Stimulated activated CD4-positive, alpha-beta T cell treated with anti-CD3 and anti-CD28 coated beads, TNF-alpha, amount 100 ng/mL, for 48 hours (primary cell): ENCODE results near the gene GSTP1.
"Not testable (repeated sequence)": the region's sequence is repeated elsewhere in the genome, so short reads cannot be mapped to it uniquely, and the experiment has no call there.

Experiments used
- DNase-seq, 3 donors: peaks; one replicate each; pipeline ENCODE4 v3.0.0-alpha.2; 2020; ENCODE audit warnings: low read depth in 3 of 3

Gene GSTP1

DNA sequence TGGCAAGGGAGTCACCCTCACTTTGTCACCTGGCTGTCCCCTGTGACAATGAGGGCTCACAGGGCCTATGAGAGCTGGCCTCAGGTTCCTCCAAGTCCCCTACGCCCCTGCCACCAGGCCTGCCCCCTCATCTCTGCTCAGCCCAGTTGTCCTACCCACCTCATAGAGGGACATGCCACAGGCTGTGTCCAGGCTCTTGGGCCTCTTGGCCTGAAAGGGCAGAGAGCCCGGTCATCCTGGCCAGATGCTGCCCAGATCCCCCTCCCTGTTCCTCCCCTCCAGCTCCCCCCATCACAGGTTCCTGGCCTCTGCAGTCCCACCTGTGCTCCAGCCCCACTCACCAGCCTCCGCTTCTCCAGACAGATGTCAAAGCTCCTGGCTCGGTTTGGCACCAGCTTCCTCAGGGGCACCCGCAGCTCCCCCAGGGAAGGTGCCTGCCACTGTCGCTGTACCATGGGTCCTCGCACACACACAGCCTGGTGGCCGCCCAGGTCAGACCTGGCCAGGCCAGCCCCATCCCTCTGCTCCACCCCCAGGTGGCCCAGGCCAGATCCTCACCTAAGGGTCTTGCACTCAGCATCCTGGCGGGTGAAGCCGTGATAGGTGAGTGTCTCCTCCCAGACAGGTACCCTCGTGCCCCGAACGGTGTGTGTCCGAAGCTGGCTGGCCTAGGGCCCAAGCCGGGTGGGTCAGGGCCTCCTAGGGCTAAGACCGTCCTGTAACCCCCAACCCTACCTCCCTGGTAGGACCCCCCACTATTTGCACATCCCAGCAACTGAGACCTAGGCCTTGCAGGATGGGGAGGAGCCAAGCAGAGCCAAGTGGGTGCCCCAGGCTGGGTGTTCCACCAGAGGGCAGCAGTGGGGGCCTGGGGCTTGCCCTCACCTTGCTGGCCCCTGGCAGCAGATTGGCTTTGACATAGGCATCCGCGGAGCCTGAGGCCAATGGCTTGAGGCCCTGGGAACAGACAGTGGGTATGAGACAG is 31.4 kb downstream of the GSTP1 start:
- DNase-seq: peak; percentile 43 to 72 (median 50)

DNA sequence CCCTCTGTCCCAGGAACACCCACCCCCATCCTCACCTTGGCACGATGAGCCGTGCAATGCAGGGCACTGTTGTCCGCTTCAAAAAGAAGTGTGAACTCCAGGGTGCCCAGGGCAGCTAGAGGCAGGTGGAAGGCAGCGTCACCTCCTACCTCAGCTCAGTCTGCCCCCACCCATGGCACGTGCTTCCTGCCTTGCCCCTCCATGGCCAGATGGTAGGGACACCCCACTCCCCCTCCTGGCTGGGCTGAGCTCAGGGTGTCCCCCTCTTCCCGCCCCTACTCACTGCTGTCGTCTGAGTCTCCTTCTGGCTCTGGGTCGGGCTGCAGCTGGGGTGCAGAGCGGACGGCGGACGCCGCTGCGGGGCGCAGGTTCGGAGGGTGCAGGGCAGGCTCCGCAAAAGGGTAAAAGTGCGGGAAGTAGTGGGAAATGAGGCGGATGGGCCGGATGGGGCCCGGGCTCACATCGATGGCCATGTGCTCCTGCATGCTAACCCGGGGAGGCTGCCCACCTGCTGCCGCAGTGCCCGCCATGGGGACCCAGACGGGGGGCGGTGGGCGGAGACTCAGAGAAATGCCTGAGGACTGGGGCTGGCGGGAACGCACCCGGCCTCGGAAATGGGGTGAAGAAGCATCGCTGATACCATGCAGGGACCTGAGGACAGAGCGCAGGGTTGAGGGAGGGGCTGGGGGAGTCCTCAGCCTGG is 32.3 kb downstream of the GSTP1 start:
- no peak for DNase-seq

DNA sequence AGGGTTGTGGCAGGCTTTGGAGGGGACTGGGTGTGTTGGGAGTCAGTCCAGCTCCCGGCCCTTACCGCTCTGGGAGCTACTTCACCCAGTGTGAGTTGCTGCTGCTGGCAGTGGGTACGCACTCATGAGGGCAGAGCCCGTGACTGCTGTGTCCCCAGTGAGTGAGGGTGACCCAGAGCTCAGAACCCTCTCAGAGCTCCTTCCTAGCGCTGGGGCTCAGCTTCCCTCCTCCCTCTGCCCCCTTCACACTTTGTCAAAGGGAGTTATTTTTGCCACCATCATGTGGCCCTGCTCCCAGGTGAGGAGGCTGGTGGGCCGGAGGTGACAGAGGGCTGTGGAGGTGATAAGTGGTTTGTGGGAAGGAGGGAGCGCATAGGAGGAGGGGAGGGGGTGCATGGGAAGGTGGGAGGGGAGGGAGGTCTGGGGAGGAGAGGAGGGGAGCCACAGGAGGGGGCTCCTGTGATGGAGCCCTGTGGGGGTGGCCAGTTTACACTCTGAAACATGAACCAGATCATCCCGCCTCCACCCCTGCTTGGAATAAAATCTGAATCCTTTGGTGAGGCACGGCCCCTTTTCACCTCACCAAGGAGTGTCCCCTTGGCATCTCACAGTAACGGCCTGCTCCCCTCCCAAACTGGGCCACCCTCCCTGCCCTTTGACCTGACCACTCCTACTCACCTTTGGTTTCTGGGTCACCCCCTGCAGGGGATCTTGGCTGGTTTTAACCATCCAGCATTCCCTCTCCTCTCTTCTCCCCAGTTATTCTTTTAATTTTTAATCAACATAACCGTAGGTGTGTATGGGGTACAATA is 33.0 kb downstream of the GSTP1 start:
- no peak for DNase-seq

DNA sequence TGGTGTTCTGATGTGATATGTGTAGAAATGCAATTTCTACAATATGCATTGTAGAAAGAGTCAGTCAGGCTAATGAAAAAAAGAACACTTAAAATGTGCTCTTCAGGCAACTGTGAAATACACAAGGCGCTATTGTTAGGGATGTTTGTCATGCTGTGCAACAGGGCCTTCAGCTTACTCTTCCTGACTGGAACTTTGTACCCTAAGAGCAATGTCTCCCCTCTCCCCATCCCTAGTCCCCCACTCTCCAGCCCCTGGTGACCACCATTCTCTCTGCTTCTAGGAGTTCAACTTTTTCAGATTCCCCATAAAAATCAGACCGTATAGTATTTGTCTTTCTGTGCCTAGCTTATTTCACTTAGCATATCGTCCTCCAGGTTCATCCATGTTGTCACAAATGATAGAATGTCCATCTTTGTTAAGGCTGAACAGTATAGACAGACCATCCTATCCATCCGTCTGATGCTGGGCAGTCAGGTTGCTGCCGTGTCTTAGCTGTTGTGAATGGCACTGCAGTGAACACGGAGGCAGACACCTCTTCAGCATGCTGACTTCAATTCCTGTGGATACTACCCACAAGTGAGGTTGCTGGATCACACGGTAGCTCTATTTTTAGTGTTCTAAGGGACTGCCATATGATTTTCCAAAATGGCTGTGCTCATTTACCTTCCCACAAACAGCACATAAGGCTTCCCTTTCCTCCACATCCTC is 33.8 kb downstream of the GSTP1 start:
- DNase-seq: no peak

DNA sequence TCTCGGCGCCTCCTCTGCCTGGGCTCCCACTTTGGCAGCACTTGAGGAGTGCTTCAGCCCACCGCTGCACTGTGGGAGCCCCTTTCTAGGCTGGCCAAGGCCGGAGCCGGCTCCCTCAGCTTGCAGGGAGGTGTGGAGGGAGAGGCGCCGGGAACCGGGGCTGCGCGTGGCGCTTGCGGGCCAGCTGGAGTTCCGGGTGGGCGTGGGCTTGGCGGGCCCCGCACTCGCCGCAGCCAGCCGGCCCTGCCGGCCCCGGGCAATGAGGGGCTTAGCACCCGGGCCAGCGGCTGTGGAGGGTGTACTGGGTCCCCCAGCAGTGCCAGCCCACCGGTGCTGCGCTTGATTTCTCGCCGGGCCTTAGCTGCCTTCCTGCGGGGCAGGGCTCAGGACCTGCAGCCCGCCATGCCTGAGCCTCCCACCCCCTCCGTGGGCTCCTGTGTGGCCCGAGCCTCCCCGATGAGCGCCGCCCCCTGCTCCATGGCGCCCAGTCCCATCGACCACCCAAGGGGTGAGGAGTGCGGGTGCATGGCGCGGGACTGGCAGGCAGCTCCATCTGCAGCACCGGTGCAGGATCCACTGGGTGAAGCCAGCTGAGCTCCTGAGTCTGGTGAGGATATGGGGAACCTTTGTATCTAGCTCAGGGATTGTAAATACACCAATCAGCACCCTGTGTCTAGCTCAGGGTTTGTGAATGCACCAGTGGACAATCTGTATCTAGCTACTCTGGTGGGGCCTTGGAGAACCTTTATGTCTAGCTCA is 35.5 kb downstream of the GSTP1 start:
- not testable (repeated sequence) for DNase-seq

DNA sequence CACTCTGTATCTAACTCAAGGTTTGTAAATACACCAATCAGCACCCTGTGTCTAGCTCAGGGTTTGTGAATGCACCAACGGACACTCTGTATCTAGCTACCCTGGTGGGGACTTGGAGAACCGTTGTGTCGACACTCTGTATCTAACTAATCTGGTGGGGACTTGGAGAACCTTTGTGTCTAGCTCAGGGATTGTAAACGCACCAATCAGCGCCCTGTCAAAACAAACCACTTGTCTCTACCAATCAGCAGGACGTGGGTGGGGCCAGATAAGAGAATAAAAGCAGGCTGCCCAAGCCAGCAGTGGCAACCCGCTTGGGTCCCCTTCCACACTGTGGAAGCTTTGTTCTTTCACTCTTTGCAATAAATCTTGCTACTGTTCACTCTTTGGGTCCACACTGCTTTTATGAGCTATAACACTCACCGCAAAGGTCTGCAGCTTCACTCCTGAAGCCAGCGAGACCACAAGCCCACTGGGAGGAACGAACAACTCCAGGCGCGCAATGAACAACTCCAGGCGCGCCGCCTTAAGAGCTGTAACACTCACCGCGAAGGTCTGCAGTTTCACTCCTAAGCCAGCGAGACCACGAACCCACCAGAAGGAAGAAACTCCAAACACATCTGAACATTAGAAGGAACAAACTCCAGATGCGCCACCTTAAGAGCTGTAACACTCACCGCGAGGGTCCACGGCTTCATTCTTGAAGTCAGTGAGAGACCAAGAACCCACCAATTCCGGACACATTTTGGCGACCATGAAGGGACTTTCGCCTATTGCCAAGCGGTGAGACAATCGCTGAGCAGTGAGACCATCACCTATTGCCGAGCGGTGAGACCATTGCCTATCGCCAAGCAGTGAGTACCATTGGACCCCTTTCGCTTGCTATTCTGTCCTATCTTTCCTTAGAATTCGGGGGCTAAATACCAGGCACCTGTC is 36.3 kb downstream of the GSTP1 start:
- not testable (repeated sequence) for DNase-seq

DNA sequence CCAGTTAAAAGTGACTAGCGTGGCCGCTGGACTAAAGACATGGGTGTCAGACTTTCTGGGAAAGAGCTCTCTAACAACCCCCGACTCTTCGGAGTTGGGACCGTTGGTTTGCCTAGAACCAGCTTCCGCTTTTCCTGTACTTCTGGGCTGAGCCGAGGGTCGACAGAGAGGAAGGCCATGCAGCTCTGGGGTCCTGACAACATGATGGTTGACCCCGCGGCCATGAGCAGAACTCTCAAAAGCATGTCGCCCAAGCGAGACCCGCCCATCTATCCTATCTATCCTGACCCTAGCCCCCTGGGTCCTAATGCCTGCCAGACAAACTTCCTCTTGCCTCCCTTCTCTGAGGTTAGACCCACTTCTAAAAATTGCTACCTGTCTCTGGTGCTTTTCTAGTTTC is 37.0 kb downstream of the GSTP1 start:
- DNase-seq: not testable (repeated sequence)

DNA sequence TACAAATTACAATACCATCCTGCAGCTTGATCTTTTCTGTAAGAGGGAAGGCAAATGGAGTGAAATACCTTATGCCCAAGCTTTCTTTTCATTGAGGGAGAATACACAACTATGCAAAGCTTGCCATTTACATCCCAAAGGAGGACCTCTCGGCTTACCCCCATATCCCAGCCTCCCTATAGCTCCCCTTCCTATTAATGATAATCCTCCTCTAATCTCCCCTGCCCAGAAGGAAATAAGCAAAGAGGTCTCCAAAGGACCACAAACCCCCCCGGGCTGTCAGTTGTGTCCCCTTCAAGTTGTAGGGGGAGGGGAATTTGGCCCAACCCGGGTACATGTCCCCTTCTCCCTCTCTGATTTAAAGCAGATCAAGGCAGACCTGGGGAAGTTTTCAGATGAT is 38.3 kb downstream of the GSTP1 start:
- DNase-seq: not testable (repeated sequence)

DNA sequence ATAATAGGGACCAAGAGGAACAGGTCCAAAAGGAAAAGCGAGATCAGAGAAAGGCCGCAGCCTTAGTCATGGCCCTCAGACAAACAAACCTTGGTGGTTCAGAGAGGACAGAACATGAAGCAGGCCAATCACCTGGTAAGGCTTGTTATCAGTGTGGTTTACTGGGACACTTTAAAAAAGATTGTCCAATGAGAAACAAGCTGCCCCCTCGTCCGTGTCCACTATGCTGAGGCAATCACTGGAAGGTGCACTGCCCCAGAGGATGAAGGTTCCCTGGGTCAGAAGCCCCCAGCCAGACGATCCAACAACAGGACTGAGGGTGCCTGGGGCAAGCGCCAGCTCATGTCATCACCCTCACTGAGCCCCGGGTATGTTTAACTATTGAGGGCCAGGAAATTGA is 39.3 kb downstream of the GSTP1 start:
- not testable (repeated sequence) for DNase-seq

DNA sequence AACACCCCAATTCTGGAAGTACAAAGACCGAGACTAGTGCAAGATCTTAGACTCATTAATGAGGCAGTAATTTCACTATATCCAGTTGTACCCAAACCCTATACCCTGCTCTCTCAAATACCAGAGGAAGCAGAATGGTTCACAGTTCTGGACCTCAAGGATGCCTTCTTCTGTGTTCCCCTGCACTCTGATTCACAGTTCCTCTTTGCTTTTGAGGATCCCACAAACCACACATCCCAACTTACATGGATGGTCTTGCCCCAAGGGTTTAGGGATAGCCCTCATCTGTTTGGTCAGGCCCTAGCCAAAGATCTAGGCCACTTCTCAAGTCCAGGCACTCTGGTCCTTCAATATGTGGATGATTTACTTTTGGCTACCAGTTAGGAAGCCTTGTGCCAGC is 40.2 kb downstream of the GSTP1 start:
- not testable (repeated sequence) for DNase-seq

DNA sequence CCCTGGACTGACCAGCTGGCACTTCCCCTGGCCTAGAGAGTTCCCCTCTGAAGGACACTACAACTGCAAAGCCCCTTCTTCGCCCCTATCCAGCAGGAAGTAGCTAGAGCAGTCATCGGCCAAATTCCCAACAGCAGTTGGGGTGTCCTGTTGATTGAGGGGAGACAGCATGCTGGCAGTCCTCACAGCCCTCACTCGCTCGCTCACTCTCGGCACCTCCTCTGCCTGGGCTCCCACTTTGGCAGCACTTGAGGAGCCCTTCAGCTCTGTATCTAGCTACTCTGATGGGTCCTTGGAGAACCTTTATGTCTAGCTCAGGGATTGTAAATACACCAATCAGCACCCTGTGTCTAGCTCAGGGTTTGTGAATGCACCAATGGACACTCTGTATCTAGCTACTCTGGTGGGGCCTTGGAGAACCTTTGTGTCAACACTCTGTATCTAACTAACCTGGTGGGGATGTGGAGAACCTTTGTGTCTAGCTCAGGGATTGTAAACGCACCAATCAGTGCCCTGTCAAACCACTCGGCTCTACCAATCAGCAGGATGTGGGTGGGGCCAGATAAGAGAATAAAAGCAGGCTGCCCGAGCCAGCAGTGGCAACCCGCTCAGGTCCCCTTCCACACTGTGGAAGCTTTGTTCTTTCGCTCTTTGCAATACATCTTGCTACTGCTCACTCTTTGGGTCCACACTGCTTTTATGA is 42.7 kb downstream of the GSTP1 start:
- not testable (repeated sequence) for DNase-seq

DNA sequence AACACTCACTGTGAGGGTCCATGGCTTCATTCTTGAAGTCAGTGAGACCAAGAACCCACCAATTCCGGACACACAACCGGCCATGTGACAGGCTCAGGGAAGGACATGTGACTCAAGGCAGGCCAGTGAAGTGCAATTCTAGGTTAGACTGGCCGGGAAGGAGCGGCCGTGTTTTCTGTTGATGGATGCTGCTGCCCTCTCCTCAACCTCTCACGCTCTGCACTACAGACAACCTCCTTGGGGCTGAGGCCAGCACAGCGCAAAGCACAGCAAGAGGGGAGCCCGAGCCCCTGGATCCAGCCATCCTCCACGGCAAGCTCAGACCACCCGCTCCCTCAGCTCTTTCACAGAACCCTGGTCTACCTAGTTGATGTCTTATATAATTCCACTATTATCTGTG is 43.4 kb downstream of the GSTP1 start:
- DNase-seq: no peak

DNA sequence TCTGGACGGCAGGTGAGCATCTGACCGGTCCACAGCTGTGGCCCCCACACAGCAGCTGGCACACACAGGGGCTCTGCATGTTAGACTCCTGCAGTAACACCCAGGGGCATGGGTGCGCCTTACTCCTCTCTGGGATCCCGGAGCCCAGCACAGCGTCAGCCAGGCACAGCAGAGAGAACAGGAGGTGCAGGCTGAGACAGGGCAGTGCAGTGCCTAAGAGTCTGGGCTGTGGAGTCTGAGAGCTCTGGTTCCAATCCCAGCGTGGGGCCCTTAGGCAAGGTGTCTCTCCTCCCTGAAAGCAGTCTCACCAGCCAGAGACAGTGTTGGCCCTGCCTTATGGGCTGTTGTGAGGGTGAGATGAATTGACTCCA is 43.8 kb downstream of the GSTP1 start:
- no peak for DNase-seq

DNA sequence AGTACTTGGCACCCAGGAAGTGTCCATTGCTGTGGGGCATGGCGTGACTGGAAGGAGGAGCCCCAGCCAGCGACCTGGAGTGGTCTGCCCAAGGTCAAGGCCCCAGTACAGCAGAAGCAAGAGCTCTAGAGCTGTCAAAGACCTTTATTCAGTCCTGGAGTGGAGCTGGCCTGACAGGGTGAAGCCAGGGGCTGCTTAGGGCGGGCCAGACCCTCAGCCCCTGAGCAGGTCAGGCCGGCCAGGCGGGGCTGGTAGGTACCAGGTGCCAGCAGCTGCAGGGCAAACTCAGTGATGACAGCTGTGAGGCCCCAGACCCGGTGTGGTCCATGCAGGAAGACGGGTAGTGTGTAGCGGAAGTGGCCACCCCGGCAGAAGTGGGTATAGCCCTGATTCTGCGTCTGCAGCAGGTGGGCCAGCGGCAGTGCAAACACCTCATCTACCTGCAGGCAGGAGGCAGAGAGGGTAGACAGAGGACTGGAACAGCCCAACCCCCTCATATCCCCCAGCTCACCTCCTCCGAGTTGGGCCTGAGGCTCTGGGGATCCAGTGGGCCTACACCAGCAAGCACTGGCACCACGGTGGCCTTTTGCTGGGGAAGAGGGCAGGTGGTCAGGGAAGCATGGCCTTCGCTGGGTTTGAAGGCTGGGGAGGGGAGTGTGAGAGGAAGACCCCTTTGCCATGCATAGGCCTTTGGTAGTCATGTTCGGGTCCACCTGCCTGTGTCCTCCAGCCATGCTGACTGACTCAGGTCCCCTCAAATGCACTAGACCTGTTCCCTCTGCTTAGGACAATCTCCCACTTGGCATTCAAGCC is 44.4 kb downstream of the GSTP1 start:
- DNase-seq: no peak

DNA sequence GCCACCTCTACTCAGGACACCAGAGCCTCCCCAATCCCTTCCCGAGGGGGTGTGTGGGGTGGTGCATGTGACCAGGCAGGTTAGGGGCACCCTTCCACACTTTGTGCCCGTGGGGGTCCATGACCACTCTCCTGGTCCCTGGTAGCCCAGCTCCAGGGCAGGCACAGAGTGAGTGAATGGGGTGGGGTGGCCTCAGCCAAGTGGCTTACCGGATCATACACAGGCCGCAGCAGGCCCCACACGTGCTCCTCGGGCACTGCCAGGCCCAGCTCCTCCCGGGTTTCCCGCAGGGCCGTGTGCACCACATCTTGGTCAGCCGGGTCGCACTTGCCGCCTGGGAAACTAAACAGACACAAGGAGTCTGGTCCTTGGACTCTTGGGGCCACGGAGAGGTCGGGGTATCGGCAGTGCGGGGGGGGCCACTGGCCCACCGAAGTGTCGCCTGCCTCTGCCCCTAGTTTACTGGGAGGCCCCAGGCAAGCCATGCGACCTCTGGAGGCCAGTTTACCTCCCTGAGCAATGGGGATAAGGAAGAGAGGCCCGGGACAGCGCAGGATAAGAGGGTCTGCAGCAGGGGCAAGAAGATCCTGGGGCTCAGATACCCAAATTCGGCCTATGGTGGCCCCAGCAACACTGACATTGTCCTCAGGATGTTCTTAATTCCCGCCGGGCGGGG is 45.2 kb downstream of the GSTP1 start:
- no peak for DNase-seq

DNA sequence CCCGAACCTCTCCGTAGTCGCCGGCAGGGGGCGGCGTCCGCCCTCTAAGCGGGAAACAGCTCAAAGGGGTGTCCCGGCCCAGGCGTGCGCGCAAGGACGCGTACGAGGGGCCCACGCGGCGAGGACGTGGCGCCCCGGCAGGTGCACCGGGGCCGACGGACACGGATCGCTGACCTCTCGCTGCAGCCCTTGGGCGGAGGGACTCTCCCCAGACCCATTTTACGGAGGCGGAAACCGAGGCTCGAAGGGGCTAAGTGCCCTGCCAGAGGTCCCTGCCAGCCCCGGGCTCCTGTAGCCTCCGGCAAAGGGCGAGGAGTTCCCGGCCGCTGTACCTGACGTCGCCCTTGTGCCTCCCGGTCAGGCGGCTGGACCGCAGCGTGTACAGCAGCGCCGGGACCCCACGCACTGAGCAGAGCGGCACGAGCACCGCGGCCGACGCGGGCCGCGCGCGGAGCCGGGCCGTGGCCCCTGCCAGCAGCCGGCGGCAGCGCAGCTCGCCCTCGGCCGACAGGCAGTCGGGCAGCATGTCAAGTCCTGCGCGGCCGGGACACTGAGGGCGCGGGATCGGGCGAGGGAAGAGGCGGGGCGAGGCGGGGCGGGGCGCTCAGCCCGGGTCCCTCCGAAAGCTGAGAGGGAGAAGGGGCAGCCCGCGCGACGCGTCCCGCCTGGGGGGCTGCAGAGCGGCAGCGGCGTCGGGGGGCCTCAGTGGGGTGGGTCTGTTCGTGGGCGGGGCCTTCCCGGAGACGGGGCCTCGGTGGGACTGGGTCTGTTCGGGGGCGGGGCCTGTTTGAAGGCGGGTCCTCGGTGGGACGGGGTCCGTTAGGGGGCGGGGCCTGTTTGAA is 46.0 kb downstream of the GSTP1 start, which contains the start of gene NUDT8:
NUDT8 (minus strand) TSS at position 552 of the 842 bp plus-strand sequence; CDS start at position 526, 26 bp downstream.
- DNase-seq: peak; percentile 75 to 82 (median 81)
